GM18505 (cell line): ENCODE results near the gene SLC22A15.
"Not testable (repeated sequence)": the region's sequence is repeated elsewhere in the genome, so short reads cannot be mapped to it uniquely, and the experiment has no call there.

Experiments used
- ATAC-seq: cut with Tn5 transposase; IDR thresholded peaks from one replicate; pipeline ENCODE4 v1.9.1; 2021; ENCODE audit not compliant: unreplicated experiment
- POLR2A ChIP-seq: IDR thresholded peaks from 4 replicates; pipeline ENCODE4 v1.6.1; 2011; ENCODE audit warnings: borderline replicate concordance; ENCODE audit not compliant: insufficient read depth, insufficient read length; ENCODE audit errors: extremely low read depth

The SLC22A15 gene

DNA sequence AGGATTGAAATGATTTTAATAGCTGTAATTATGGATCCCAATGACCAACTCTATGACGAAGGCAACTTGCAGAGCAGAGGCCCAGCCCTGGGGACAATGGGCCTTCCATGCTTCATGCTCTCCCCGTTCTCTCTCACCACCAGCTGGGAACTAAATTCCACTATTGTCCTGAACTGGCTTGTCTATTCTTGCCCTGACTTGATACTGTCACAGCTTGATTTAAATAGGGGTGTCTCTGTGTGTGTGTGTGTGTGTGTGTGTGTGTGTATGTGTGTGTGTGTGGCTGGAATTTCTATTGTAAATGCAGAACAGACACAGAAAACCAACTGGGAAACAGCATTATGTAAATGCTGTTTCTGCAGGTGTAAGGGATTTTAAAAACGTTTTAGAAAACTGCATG, 57.0 kb downstream of the SLC22A15 start:
- no peak for ATAC-seq
- TF ChIP-seq POLR2A, result no peak

DNA sequence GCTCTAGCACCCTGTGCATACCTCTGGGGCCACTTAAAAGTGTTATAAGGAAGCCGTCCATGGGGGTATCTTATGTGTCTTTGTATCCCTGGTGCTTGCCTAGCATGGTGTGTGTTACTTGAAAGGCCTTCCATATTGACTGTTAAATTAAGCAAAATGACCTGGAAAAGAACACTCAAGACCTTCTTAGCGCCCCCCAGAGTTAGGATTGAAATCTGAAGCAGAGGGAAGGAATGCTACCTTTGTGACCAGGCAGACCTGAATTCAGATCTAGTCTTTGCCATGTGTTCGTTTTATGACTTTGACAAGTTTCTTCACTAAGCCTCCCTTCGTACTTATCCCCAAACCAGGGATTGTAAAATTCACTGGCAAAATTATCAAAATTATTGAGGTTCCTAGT, 59.9 kb downstream of the SLC22A15 start:
- no peak for ATAC-seq
- no peak for TF ChIP-seq POLR2A

GRCh38 chr1:116038679-116039078, 62.4 kb downstream of the SLC22A15 start:
- no peak for ATAC-seq
- TF ChIP-seq POLR2A, result no peak

DNA sequence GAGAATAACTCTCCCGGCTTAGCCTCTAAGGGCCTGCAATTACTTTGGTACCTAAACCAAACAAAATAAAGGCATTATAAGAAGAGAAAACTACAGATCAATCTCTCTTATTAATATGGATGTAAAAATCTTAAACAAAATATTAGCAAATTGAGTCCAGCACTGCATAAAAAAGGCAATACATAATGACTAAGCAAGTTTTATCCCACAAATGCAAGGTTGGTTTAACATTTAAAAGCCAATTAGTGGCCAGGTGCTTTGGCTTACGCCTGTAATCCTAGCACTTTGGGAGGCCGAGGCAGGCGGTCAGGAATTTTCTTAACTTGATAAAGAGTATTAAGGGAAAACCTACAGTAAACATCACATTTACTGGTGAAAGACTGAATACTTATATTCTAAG, 67.8 kb downstream of the SLC22A15 start:
- ATAC-seq, result no peak
- no peak for TF ChIP-seq POLR2A

GRCh38 chr1:116046933-116047332, 70.6 kb downstream of the SLC22A15 start:
- ATAC-seq, result not testable (repeated sequence)

DNA sequence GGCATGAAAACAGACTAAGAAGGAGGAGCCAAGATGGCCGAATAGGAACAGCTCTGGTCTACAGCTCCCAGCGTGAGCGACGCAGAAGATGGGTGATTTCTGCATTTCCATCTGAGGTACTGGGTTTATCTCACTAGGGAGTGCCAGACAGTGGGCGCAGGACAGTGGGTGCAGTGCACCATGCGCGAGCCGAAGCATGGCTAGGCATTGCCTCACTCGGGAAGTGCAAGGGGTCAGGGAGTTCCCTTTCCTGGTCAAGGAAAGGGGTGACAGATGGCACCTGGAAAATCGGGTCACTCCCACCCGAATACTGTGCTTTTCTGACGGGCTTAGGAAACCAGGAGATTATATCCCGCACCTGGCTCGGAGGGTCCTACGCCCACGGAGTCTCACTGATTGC, 75.6 kb downstream of the SLC22A15 start:
- ATAC-seq, result not testable (repeated sequence)

DNA sequence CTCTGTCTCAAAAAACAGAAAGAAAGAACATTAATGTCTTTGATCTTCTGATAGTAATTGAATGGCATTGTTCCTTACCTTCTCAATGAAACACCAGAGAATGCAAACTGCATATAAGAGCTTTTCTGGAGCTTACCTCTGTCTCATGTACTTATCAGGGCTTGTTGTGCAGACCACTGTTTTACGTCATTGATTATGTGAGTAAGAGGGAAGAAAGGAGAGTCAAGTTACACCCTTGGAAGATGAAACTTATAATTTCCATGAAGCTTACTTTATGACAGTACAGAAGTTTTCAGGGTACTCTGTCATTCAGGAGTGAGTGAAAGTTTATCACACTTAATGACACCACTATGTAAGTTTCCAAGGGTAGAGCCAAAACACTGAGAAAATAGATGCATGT, 85.9 kb downstream of the SLC22A15 start:
- no peak for ATAC-seq
- TF ChIP-seq POLR2A, result no peak

DNA sequence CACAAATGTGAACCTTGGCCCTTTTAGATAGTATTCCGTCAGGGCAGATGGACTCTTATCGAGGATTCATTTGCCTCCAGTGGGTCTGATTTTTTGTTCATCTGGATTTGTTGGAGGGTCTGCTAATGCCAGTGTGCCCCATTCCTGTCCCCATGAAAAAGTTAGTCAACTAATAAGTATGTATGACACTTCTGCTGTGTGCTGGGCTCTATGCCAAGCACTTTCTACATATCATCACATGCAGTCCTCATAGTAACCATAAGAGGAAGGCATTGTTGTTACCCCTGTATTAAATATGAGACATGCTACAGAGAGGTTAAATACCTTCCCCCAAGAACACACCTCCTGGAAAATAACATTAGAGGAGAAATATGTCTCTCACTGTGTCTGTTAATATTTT, 88.3 kb downstream of the SLC22A15 start:
- ATAC-seq, result no peak
- TF ChIP-seq POLR2A, result no peak

DNA sequence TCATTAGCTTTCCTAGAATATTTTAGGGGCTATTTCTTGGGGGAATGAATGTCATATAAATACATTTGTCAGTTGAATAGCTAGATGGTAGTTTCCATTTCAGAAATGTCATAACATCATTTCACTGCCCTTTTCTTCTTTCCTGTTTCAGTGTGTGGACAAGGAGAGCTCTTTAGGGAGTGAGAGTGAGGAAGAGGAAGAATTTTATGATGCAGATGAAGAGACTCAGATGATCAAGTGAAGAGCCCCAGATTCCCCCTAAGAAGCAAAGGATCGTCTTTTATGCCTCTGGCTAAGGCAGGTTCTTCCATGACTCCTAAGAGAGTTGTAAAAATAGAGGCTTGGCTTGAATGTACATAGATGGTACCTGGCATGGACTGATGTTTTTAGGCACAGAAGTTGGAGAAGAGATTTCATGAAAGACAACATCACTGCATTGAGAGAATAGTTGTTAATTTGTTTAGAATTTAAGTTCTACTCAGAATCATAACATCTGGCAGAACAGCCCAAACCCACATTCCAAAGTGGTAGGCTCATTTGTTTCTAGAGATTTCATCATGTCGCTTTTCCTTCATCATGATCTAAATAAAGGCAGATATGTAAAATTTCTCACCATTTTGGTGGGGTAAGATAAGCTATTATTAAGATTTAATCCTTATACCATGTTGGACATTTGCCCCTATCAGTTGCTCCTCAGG, 90.7 kb downstream of the SLC22A15 start:
- TF ChIP-seq POLR2A, result no peak
- ATAC-seq, result no peak

DNA sequence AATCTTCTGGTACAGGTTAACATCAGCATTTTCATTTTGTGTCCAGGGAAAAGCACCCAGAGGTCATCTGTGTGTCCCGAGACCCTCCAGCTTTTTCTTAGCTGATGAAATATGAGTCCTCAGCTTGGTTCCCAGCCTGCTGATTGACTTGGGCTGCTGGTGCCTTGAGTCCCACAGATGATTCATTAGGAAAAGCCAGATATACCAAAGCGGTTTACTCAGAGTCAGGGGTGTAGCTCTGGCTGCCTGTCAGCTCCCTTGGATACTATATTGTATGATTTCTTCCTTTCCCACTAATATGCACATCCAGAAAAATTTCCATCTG, 91.2 kb downstream of the SLC22A15 start:
- ATAC-seq, result no peak
- TF ChIP-seq POLR2A, result no peak

DNA sequence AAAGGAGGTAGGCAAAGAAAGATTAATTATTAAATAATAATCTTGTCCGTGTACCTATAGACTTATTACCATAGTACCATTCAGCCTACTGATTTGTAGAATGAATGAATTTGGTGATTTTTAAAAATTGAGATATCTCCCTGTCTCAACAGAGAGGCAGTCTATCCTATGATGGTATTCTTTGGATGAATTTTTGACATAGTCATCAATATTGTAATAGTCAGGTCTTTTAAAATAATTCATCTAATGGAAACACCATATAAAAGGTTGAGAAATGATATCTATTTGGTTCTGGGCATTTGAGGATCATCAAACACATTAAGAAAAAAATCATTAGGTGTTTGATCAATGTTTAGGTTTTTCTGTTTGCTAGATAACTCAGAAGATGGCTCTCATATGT, 99.3 kb downstream of the SLC22A15 start:
- no peak for ATAC-seq
- TF ChIP-seq POLR2A, result no peak

DNA sequence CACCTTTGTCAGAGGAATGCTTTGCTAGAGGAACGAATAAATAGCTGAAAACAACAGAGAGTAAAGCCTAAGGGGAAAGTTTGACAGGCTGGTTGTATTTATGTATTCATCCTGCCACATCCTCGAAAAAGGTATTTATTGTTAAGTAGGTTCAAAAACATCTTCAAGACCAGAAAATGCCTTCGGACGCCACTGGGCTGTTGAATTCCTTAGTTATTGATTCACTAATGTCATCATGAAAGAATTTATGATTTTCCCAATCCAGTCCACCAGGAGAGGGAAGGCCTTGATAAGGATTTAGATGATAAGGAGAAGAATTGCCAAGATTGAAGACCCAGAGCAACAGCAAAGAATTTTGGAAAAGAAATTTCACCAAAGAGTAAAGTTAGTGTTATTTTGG, 99.7 kb downstream of the SLC22A15 start:
- no peak for TF ChIP-seq POLR2A
- no peak for ATAC-seq

DNA sequence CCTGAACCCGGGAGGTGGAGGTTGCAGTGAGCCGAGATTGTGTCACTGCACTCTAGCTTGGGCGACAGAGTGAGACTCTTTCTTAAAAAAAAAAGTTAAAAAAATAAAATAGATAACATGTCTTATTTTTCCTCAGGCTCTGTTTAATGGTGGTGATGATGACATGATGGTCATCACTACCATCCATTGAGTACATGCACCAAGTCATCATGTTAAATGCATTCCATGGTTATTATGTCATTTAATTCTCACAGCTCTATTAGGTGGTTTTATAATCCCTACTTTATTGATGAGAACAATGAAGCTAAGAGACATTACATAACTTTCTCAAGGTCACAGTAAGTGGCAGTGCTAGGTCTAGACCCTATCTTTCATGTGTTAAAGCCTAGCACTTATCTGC, 100.5 kb downstream of the SLC22A15 start:
- ATAC-seq, result no peak
- no peak for TF ChIP-seq POLR2A

DNA sequence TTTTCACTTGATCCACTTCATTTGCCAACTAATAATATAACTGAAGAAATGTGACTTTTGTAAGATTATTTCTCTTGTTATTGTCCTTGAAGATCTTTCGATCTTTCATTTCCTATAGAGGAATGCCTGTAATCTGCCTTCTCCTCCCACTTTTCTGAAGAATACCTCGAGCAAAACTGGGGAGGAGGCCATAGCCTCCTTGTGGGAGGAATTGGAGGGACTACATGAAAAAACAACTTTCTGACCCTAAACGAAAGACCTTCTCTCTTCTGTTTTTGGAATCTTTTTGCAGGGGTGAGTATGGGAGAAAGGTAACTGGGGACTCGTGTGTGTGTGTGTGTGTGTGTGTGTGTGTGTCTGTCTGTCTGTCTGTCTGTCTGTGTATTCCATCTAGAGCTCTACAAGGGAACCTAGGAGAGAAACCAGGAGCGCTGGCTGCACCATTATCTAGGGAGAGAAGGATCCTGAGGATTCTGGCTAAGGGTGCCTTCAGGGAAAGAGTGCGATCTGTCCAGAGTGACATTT, 102.4 kb downstream of the SLC22A15 start:
- ATAC-seq, result no peak

GRCh38 chr1:116087628-116088027, 111.3 kb downstream of the SLC22A15 start:
- TF ChIP-seq POLR2A, result no peak
- ATAC-seq, result no peak

More for the DNA sequence above, 102.4 kb downstream of the SLC22A15 start:
- no peak for TF ChIP-seq POLR2A

DNA sequence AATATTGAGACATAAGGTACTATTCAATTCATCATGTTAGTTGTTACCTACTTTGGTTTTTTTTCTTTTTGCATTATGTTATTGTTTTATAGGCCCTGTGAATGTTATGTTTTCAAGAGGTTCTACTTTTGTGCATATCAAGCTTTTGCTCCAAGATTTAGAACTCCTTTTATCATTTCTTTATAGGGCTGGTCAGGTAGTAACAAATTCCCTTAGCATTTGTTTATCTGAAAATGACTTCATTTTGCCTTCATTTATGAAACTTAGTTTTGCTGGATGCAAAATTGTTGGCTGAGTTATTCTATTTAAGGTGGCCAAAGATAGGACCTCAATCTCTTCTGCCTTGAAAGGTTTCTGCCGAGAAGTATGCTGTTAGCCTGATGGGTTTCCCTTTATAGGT, 113.6 kb downstream of the SLC22A15 start:
- TF ChIP-seq POLR2A, result no peak
- ATAC-seq, result no peak

GRCh38 chr1:116091083-116091482, 114.8 kb downstream of the SLC22A15 start:
- no peak for ATAC-seq
- TF ChIP-seq POLR2A, result no peak
